Fibroblast of skin of left biceps (primary cell): ENCODE data around the gene CCR8.

ENCODE experiments used
- DNase-seq, 2 experiments: peaks; one replicate each; pipeline ENCODE4 v3.0.0-alpha.2; 2013; ENCODE audit warnings: low read depth in 2 of 2

The CCR8 gene, protein sequence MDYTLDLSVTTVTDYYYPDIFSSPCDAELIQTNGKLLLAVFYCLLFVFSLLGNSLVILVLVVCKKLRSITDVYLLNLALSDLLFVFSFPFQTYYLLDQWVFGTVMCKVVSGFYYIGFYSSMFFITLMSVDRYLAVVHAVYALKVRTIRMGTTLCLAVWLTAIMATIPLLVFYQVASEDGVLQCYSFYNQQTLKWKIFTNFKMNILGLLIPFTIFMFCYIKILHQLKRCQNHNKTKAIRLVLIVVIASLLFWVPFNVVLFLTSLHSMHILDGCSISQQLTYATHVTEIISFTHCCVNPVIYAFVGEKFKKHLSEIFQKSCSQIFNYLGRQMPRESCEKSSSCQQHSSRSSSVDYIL

GRCh38 chr3:39329493-39329892, at the start of gene CCR8:
TSS of gene CCR8 (plus strand) at chr3:39329709. CDS start at chr3:39332332, 2,623 bp downstream.
- DNase-seq = no peak

- DNase-seq = no peak
Observed at GRCh38 chr3:39279745-39280517, 49.6 kb upstream of the CCR8 start, which contains the start of gene CX3CR1. TSS of gene CX3CR1 (minus strand) at chr3:39280036. CDS start at chr3:39266509, 13,527 bp downstream.

- DNase-seq = no peak
Observed at GRCh38 chr3:39280571-39280970, 48.9 kb upstream of the CCR8 start.

GRCh38 chr3:39281533-39281932, 48.0 kb upstream of the CCR8 start:
- DNase-seq = no peak

DNA sequence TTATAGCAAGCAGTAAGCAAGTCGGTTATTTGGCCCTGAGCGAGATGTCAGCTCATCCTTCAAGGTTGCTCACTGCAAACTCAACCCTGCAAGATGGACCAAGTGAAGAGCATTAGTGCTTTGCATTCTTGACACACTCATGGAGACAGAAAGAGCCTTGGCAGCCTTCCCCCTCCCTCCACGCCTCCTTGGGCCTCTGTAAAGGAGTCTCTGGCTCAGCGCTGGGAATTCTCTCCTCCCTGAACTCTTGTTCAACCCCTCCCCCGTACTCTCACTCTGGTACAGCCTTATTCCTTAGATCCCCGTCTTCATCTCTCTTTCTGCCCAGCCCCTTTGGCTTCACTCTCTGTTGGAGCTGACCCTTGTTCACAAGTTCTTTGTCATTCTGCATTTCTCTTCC, 47.5 kb upstream of the CCR8 start:
- no peak for DNase-seq

- DNase-seq = no peak
Observed at GRCh38 chr3:39284457-39284881, 45.0 kb upstream of the CCR8 start.

GRCh38 chr3:39285332-39285731, 44.2 kb upstream of the CCR8 start:
- DNase-seq = no peak

GRCh38 chr3:39286771-39287170, 42.7 kb upstream of the CCR8 start:
- DNase-seq = no peak

DNA sequence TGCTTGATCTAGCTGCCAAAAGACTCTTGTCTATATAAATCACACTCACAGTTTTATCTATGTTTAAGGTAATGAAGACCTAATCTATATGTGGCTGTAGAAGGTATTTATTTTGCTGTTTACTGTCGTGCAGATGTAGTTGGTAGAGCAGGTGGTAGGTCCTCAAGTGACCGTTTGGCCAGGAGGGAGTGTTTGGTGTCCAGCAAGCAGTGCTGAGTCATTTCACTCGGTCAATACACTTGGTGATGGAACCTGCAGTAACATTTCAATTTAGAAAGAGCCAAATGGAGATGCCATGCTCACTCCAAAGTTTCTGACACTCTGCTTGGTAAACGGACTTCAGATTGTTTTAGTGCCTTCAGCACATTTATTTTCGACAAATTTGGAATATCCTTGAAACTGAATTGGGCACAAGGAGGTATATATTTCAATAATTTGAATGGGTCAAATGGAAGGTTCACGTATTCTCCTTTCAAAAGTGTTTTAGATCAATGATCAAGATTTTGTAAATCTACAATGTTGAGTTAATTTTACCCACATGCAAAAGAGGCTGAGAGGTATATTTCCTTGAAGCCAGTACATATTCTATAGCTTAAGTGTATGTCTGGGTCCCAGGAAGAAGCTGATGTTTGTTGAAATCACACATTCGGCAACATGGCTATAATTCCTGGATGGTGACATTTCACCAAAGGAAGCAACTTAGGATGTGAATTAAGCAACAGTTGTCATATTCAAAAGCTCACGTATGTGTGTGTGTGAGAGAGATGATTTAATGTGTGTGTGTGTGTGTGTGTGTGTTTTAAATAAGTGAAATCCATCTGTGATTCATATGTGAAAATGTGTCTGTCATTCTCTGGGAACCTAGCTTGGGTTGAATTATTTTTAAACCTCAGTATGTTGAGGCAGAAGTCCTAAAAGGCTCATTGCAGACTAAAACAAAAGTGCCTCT, 42.0 kb upstream of the CCR8 start:
- DNase-seq = no peak

DNA sequence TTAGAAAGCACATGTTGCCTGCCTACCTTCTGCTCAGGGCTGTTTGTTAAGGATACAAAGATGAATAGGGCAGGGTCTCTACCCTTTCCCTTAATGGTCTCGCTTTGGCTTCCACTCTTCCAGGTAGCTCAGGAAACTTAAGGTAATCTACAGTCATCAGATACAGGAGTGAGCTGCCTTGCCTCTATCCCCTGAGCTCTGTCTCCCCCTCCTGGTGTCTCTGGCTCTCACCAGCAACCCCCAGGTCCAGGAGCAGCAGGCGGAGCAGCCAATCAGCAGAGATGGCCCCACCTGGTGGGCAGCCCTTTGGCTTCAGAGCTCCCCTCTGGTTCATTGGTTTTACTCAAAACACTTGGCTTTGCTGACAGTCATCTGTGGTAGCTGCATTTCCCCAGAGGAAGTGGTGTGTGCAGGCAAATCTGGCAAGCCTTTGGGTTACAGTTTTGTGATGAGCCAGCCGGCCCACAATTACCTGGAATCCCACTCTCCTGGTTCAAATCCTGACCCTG, 41.2 kb upstream of the CCR8 start:
- peak; percentile 30 for DNase-seq

GRCh38 chr3:39289107-39289506, 40.4 kb upstream of the CCR8 start:
- DNase-seq = no peak

DNA sequence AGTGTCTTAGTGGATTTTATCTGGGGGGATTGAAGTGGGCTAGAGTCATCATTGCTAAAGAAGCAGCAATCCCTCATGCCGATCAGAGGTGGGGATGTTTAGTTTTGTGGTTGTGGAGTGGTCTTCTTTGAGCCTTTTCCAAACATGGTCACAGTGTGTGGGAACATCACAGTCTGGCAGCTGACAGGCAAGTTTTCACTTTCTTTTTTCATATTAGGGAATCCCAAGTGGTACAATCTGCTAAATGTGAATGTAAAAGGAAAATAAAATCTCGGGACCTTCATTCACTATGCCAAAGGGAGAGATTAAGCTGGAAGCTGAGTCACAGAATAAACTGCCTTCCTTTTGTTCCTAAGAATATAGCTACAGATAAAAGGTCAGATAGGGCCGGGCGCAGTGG, 39.3 kb upstream of the CCR8 start:
- no peak for DNase-seq

- peak in 1 of 2 experiments; percentile 6 for DNase-seq
Observed at GRCh38 chr3:39291903-39292329, 37.6 kb upstream of the CCR8 start.

GRCh38 chr3:39292961-39293360, 36.5 kb upstream of the CCR8 start:
- DNase-seq = no peak

DNA sequence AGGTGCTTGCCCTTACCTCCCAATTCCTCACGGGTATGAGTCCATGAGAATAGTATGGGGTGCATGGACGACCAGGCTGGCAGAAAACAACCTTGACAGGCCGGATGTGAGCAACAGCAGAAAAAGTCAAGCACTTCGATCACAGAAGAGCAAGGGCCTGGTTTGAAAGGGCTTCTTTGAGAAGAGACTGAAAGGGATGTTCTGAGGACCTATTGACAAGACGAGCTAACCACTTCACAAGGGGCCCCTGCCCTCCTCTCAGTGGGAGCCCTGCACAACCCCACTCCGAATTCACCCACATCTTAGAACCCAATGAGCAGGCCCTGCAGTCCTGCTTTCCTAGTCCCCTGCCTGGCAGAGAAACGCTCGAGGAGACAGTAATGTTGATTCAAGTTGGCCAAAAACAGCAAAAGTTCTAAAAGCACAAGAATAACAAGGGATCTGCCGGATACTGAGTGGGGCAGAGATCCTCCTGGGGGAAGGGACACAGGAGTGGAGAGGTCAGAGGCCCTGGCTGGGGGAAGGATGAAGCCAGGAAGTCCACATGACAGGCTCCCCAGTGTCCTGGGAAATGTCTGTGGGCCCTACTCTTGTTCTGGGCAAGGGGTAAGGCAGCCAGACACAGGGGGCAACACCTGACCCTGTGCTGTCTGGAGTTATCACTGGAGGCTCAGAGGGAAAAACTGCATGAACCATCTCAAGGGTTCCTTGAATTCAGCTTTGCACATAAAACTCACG, 34.9 kb upstream of the CCR8 start:
- DNase-seq = no peak

- DNase-seq = no peak
Observed at GRCh38 chr3:39295184-39295775, 34.2 kb upstream of the CCR8 start.

- DNase-seq = no peak
Observed at GRCh38 chr3:39296197-39297077, 33.1 kb upstream of the CCR8 start.

DNA sequence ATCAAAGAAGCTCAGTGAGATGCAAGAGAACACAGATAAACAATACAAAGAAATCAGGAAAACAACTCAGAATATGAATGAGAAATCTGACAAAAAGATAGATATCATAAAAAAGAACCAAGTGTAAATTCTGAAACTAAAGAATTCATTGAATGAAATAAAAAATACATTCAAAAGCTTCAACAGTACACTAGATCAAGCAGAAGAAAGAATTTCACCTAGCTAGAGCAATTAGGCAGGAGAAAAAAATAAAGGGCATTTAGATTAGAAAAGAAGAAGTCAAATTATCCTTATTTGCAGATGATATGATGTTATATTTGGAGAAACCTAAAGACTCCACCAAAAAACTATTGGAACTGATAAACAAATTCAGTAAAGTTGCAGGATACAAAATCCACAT, 30.2 kb upstream of the CCR8 start:
- DNase-seq = no peak

GRCh38 chr3:39302178-39302577, 27.3 kb upstream of the CCR8 start:
- no peak for DNase-seq
